ENCODE measurements around the gene TMEM41B. TPM values are rescaled to one million over a fixed set of nuclear protein-coding genes. Genes with fewer than 3 reads are reported as not detected.
"Not testable (repeated sequence)": the region's sequence is repeated elsewhere in the genome, so short reads cannot be mapped to it uniquely, and the experiment has no call there.

TMEM41B gene
- total RNA-seq, 2 donors from 2014 or later, result 19.1 to 34.8 TPM

- Histone ChIP-seq H3K27ac (no peak overlapping the region), H3K4me1 (ENCODE audit: control insufficient read depth in 1 of 2, low read depth in 2 of 2) (peaks cover 11 to 27% of the 10 kb centered on the region in 2 donors), H3K4me3 (no peak overlapping the region), H3K9me3 (no peaks in the 10 kb centered on the region), H3K36me3 (no peaks in the 10 kb centered on the region), H3K27me3 (replicated peaks; ENCODE audit: insufficient read depth) (no peaks in the 10 kb centered on the region)
- ATAC-seq (ENCODE audit: insufficient number of reproducible peaks, low FRiP score, low read depth) (no peak), DNase-seq (ENCODE audit: low spot score) (no peak)
- TF ChIP-seq, protein P1, sequence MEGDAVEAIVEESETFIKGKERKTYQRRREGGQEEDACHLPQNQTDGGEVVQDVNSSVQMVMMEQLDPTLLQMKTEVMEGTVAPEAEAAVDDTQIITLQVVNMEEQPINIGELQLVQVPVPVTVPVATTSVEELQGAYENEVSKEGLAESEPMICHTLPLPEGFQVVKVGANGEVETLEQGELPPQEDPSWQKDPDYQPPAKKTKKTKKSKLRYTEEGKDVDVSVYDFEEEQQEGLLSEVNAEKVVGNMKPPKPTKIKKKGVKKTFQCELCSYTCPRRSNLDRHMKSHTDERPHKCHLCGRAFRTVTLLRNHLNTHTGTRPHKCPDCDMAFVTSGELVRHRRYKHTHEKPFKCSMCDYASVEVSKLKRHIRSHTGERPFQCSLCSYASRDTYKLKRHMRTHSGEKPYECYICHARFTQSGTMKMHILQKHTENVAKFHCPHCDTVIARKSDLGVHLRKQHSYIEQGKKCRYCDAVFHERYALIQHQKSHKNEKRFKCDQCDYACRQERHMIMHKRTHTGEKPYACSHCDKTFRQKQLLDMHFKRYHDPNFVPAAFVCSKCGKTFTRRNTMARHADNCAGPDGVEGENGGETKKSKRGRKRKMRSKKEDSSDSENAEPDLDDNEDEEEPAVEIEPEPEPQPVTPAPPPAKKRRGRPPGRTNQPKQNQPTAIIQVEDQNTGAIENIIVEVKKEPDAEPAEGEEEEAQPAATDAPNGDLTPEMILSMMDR (IDR thresholded peaks at IDR 0.05), result no peak
Observed at GRCh38 chr11:9259981-9260837, 54.2 kb downstream of the TMEM41B start.

GRCh38 chr11:9258279-9258678 lies 56.1 kb downstream of the TMEM41B start:
- H3K4me3 ChIP-seq; H3K27me3 ChIP-seq (replicated peaks; ENCODE audit: insufficient read depth); H3K36me3 ChIP-seq; DNase-seq (ENCODE audit: low spot score); ATAC-seq (ENCODE audit: insufficient number of reproducible peaks, low FRiP score, low read depth); H3K27ac ChIP-seq; H3K9me3 ChIP-seq: not testable (repeated sequence)
- H3K4me1 ChIP-seq (ENCODE audit: control insufficient read depth in 1 of 2, low read depth in 2 of 2), result peaks cover 17 to 31% of the 10 kb centered on the region in 2 donors

GRCh38 chr11:9254416-9254815 lies 60.0 kb downstream of the TMEM41B start:
- no peaks in the 10 kb centered on the region for H3K27me3 ChIP-seq (replicated peaks; ENCODE audit: insufficient read depth)
- DNase-seq (ENCODE audit: low spot score) (no peak), ATAC-seq (ENCODE audit: insufficient number of reproducible peaks, low FRiP score, low read depth) (no peak)
- H3K4me1 ChIP-seq (ENCODE audit: control insufficient read depth in 1 of 2, low read depth in 2 of 2), result peaks cover 20 to 26% of the 10 kb centered on the region in 2 donors
- no peak overlapping the region for H3K27ac ChIP-seq
- no peaks in the 10 kb centered on the region for H3K9me3 ChIP-seq
- H3K4me3 ChIP-seq, result no peak overlapping the region
- TF ChIP-seq, protein P1 (IDR thresholded peaks at IDR 0.05), result no peak
- H3K36me3 ChIP-seq, result no peaks in the 10 kb centered on the region

- peaks cover 20 to 26% of the 10 kb centered on the region in 2 donors for H3K4me1 ChIP-seq (ENCODE audit: control insufficient read depth in 1 of 2, low read depth in 2 of 2)
- TF ChIP-seq, protein P1 (IDR thresholded peaks at IDR 0.05), result no peak
- ATAC-seq (ENCODE audit: insufficient number of reproducible peaks, low FRiP score, low read depth) (no peak), DNase-seq (ENCODE audit: low spot score) (no peak)
- H3K27me3 ChIP-seq (replicated peaks; ENCODE audit: insufficient read depth), result no peaks in the 10 kb centered on the region
- no peaks in the 10 kb centered on the region for H3K9me3 ChIP-seq
- H3K36me3 ChIP-seq, result no peaks in the 10 kb centered on the region
- H3K4me3 ChIP-seq, result no peak overlapping the region
- H3K27ac ChIP-seq, result peak overlapping the region in 1 of 2 donors; percentile 25
Observed at GRCh38 chr11:9253086-9253485, 61.3 kb downstream of the TMEM41B start.

- TF ChIP-seq, protein P1 (IDR thresholded peaks at IDR 0.05), result no peak
- H3K27ac ChIP-seq, result no peak overlapping the region
- no peak for DNase-seq (ENCODE audit: low spot score)
- ATAC-seq (ENCODE audit: insufficient number of reproducible peaks, low FRiP score, low read depth), result no peak
- H3K27me3 ChIP-seq (replicated peaks; ENCODE audit: insufficient read depth), result no peaks in the 10 kb centered on the region
- H3K36me3 ChIP-seq, result no peaks in the 10 kb centered on the region
- no peak overlapping the region for H3K4me3 ChIP-seq
- peaks cover 20 to 26% of the 10 kb centered on the region in 2 donors for H3K4me1 ChIP-seq (ENCODE audit: control insufficient read depth in 1 of 2, low read depth in 2 of 2)
- no peaks in the 10 kb centered on the region for H3K9me3 ChIP-seq
Observed at GRCh38 chr11:9251311-9251710, 63.1 kb downstream of the TMEM41B start.
